Ecto neural progenitor cell (in vitro differentiated cells): ENCODE measurements around the gene CALD1.

Experiments used
- DNase-seq: peaks from one replicate; pipeline ENCODE4 v3.0.0-alpha.2; 2018; ENCODE audit warnings: low spot score

CALD1 gene

DNA sequence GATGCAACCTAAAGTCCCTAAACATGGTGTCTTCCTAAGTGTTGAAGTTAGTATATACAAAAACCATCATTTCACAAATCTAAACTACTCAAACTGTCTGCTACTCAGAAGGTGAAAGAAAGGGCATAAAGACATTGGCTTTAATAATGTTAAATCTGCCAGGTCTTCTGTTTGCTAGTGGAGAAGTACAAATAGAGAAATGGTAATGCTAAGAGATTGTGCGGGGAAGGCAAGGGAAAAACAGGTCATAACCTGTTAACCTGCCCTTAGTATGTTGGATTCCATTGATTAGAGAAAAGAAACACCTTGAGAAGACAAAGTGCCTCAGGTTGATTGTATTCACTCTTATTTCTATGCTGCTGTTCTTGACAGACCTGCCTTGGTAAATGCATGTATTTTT lies 80.3 kb downstream of the CALD1 start:
- no peak for DNase-seq

DNA sequence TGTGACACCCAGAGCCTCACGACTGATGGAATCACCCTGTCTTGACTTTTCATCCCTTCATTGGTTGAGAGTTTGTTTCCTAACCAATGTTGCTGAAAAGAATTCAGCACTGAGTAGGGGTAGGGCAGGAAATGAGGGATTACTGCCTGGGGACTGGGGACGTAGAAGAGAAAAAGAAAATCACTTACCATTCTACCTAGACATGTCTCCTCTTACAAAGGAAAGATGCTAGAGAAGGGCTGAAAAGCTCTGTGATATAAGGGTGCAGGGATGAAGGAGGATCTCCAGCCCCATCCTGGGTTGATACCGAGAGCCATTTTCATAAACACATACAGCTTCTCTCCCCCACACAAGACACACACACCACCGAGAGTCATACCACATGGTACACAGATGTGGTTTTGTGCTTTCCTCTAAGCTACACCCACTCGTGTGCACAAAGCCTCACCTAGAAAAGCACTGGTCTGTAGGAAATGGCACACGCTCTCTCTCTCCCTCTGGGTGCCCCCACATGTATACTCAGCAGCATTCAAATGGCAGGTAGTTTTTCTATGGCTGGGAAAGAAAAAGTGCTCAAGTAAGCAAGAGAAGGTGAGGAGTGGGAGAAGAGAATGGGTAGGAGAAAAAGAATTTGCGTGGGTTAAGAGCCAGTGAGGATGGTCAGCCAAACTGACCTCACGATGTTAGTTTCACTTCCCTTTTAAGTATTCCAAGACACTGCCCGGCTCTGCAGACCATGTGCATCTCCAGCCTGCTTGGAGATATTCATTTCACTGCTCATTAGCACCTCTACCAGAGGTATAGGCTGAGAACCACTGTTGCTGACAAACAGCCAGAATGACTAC lies 85.8 kb downstream of the CALD1 start:
- DNase-seq, result no peak

GRCh38 chr7:134866617-134867016 lies 87.2 kb downstream of the CALD1 start:
- DNase-seq, result no peak

GRCh38 chr7:134870156-134870555 lies 90.7 kb downstream of the CALD1 start:
- DNase-seq, result no peak

DNA sequence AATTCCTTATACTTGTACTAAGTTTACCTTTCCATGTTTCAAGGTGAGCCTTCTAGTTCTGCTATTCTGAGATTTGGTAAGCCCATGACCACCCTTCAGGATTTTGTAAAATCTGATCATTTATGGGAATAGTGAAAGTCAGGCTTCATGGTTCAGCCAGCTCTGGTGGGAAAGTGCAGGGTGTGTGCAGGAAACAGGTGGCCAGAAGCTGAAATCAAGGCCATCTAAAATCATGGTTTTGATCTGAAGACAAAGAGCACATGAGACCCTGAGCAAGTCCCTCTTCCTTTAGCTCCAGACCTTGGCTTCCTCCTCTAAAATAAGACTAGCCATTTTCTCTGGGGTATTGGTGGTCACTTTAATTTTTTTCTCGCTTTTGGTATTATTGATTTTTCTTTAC lies 91.3 kb downstream of the CALD1 start:
- no peak for DNase-seq

GRCh38 chr7:134873253-134873652 lies 93.8 kb downstream of the CALD1 start:
- no peak for DNase-seq

- no peak for DNase-seq
Observed at GRCh38 chr7:134874407-134874806, 95.0 kb downstream of the CALD1 start.

GRCh38 chr7:134875867-134876266 lies 96.4 kb downstream of the CALD1 start:
- DNase-seq, result no peak

DNA sequence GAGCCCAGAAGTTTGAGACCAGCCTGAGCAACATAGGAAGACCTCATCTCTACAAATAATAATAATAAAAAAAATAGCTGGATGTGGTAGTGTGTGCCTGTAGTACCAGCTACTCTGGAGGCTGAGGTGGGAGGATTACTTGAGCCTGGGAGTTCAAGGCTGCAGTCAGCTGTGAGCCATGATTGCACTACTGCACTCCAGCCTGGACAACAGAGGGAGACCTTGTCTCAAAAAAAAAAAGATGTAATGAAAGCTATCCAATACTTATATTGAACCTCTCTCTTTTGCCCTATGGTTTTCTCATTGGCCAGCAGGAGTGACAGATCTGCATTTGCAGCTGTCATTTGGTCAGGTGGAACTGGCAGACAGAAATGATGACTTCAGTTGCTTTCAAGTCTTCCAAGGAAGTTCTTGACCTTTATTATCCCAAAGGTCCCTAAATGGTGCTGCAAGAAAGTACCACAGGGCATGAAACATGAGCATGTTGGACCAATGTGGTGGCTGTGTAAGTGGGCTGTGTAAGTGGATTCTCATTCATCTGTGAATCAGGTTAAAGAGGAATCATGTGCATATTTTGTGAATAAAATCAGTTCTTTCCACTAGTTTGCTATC lies 99.4 kb downstream of the CALD1 start:
- DNase-seq, result no peak

DNA sequence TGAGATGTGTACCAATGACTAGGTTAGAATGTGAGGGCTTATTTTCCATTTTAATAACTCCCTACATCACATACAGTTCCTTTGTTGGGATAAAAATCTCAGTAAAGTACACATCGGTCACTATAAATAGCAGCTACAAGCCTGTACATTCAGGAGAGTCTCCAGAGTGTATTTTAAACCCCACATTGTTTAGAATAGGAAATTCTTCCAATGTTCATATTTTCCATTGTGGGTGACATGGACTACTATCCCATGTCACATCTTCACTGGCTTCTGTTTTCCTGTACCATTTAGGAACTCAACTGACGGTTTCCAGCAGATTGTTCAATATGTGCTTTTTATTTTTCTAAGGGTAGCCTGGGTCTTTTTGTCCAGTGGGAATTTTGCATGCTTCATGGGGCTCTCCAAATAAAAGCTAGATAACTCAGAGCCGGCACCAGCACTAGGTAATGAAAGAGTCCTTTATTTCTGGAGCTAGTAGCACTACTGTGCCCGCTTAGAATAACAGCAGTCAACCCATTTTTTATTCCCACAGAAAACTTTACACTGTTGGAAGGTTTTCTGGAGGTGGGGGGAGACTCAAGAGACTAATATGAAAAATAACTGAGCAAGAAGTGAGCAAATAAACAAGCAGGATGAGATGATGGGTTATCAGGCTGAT lies 100.5 kb downstream of the CALD1 start:
- DNase-seq, result no peak

- no peak for DNase-seq
Observed at GRCh38 chr7:134882481-134882880, 103.0 kb downstream of the CALD1 start.

DNA sequence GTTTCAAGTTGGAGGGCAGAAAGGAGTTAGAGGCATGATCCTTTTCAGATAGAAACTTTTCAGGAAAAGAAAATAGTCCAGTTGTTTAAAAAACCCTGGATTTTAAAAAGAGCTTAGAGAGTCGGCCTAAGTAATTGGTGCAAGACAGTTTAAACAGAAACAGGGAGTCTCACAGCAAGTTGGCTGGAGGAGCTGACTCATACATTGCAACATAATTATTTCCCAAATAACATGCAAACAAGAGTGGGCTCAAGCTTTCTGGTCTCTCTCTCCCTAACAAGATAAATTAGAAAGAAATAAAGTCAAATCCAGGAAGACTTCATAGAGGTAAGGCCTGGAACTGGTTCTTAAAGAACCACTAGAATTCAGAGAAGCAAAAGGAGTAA lies 106.5 kb downstream of the CALD1 start:
- no peak for DNase-seq

DNA sequence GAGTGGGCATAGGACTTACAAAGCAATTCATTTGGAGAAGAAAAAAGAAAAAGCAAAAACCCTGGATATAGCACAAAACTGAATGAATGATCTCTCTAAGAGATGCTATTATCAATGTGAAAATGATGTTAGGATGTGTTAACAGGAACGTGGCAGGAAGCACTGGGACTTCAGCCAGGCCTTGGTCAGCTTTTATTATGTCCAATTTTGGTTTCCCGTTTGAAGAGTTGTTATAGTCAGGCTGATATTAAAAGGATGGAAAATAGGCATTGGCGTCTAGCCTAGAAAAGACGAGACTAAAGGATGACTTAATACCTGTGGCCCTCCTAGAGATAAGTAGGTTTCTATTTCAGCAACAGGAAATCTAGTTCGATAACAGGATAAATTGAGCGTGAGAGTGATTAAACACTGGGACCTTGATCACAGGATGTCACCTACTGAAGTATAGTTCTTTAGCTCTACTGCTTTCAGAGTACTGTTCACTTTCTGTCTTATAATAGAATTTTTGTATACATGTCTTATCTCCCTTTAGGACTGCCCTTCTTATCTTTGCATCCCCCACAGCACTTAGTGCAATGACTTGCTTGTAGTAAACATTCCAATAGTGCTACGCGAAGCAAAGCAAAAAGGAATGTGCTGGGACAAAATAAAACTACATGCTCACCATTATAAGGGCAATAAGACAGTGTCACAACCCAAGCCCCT lies 107.1 kb downstream of the CALD1 start:
- DNase-seq, result no peak

GRCh38 chr7:134887523-134887922 lies 108.1 kb downstream of the CALD1 start:
- no peak for DNase-seq

- no peak for DNase-seq
Observed at GRCh38 chr7:134888141-134888740, 108.8 kb downstream of the CALD1 start.

GRCh38 chr7:134890246-134891240 lies 111.1 kb downstream of the CALD1 start:
- no peak for DNase-seq

- peak; percentile 84 for DNase-seq
Observed at GRCh38 chr7:134891262-134891695, 111.8 kb downstream of the CALD1 start.

- DNase-seq, result no peak
Observed at GRCh38 chr7:134891696-134892678, 112.6 kb downstream of the CALD1 start.

DNA sequence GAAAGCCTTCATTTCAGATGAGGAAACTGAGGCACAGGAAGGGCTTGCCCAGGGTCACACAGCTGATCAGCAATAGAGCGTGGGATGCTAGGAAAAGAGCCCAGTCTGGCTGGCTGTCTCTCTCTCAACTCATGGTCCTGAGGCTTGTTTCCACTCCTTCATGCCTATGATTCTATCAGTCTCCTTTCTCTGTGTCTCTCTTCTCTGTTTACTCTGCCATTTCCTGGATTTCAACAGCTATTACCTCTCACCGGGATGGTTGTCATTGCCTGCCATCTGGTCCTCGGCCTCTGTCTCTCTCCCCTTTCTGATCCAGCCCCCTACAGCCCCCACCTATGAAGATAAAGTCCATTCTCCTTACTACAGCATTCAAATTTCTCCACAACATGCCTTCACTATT lies 113.5 kb downstream of the CALD1 start:
- no peak for DNase-seq

DNA sequence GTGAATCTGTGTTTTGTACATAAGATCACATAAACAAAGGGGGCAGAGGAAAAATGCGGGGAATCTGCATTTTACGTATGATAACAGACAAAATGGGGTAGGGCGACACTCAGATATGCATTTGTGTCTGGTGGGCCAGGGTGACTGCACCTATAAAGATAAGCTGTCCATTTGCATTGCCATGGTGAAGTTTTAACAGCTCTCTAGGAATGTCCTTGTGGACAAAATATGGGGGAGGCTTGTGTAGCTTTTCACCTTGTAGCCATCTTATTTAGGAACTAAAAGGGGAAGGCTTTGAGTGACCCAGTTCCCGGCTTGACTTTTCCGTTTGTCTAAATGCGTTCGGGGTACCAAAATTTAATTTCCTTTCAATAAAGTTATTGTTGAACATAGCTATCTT lies 114.5 kb downstream of the CALD1 start:
- no peak for DNase-seq
